Measurements from ENCODE around the gene CASK. TPM values are rescaled to one million over a fixed set of nuclear protein-coding genes. Genes with fewer than 3 reads are reported as not detected.

Gene CASK
- polyA plus RNA-seq, 1 donor from 2014 or later, result 58.3 TPM

DNA sequence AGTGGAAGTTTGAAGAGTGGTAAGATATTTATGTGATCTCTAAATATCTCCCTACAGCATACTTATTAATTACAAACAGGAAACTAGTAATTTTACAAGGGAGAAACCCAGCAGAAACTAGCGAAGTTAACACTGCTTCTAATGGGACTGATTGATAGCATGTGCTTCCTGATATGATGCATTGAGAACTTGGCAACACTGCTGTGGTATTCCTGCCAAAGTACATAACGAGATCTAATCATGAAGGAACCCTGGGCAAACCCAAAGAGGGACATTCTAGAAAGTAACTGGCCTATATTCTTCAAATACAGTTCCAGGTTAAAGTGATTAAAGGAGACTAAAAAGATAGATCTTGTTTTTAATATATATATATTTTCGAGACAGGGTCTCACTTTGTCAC, 239.2 kb downstream of the CASK start:
- TF ChIP-seq EP300 (conservative IDR thresholded peaks at IDR 0.05; ENCODE audit: poor library complexity, severe bottlenecking) (no peak), EZH2 (IDR thresholded peaks at IDR 0.05; ENCODE audit: borderline replicate concordance, insufficient read depth, low read length, poor library complexity, severe bottlenecking) (no peak), TAF1 (IDR thresholded peaks at IDR 0.05; ENCODE audit: low read depth) (no peak), RAD21 (conservative IDR thresholded peaks at IDR 0.05) (no peak), MXI1 (conservative IDR thresholded peaks at IDR 0.05; ENCODE audit: poor library complexity, severe bottlenecking) (no peak), POLR2AphosphoS5 (IDR thresholded peaks at IDR 0.05) (no peak), SMC3 (conservative IDR thresholded peaks at IDR 0.05; ENCODE audit: poor library complexity) (no peak)
- TF ChIP-seq, protein P1, sequence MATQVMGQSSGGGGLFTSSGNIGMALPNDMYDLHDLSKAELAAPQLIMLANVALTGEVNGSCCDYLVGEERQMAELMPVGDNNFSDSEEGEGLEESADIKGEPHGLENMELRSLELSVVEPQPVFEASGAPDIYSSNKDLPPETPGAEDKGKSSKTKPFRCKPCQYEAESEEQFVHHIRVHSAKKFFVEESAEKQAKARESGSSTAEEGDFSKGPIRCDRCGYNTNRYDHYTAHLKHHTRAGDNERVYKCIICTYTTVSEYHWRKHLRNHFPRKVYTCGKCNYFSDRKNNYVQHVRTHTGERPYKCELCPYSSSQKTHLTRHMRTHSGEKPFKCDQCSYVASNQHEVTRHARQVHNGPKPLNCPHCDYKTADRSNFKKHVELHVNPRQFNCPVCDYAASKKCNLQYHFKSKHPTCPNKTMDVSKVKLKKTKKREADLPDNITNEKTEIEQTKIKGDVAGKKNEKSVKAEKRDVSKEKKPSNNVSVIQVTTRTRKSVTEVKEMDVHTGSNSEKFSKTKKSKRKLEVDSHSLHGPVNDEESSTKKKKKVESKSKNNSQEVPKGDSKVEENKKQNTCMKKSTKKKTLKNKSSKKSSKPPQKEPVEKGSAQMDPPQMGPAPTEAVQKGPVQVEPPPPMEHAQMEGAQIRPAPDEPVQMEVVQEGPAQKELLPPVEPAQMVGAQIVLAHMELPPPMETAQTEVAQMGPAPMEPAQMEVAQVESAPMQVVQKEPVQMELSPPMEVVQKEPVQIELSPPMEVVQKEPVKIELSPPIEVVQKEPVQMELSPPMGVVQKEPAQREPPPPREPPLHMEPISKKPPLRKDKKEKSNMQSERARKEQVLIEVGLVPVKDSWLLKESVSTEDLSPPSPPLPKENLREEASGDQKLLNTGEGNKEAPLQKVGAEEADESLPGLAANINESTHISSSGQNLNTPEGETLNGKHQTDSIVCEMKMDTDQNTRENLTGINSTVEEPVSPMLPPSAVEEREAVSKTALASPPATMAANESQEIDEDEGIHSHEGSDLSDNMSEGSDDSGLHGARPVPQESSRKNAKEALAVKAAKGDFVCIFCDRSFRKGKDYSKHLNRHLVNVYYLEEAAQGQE (IDR thresholded peaks at IDR 0.05; ENCODE audit: borderline replicate concordance), result no peak
- TF ChIP-seq, protein P2, sequence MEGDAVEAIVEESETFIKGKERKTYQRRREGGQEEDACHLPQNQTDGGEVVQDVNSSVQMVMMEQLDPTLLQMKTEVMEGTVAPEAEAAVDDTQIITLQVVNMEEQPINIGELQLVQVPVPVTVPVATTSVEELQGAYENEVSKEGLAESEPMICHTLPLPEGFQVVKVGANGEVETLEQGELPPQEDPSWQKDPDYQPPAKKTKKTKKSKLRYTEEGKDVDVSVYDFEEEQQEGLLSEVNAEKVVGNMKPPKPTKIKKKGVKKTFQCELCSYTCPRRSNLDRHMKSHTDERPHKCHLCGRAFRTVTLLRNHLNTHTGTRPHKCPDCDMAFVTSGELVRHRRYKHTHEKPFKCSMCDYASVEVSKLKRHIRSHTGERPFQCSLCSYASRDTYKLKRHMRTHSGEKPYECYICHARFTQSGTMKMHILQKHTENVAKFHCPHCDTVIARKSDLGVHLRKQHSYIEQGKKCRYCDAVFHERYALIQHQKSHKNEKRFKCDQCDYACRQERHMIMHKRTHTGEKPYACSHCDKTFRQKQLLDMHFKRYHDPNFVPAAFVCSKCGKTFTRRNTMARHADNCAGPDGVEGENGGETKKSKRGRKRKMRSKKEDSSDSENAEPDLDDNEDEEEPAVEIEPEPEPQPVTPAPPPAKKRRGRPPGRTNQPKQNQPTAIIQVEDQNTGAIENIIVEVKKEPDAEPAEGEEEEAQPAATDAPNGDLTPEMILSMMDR (IDR thresholded peaks at IDR 0.05; ENCODE audit: poor library complexity, severe bottlenecking), result no peak
- Histone ChIP-seq H3K27me3 (ENCODE audit: insufficient read depth, low read depth, low read length) (no peaks in the 10 kb centered on the region), H3K4me2 (ENCODE audit: low read length) (no peak overlapping the region)

DNA sequence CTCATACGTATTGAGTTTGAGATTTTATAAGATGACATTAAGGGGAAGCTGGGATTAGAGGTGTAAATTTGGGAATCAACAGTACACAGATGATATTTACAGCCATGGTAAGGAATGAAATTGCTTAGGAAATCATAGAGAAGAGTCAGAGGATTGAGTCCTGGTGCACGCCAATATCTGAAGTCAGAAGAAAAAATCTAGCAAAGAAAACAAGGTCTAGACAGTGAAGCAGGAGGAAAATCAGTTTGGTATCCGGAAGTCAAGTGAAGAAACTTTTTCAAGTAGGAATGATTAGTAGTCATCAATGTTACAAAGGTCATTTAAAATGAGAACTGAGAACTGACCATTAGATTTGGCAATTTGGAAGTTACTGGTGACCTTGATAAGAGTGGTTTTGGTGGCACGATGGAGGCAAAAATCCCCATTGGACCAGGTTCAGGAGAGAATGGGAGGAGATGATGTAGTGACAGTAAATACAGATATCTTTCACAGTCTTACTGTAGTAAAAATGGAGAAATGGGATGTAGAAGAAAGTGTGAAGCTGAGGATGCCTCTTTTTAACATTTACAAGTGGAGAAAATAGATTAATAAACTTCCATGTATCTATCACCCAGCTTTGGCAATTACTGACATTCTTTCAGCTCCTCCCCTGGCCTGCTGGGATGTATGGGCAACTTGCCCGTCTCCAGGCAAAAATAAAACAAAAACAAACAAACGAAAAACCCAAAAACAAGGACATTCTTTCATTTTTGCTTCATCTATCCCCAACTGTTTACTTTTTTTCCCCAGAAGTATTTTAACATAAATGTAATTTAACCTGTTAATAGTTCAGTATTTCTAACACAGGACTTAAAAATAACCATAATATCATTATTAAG, 245.9 kb downstream of the CASK start:
- no peaks in the 10 kb centered on the region for H3K27me3 ChIP-seq (ENCODE audit: insufficient read depth, low read depth, low read length)
- no peak overlapping the region for H3K4me2 ChIP-seq (ENCODE audit: low read length)
- no peaks in the 10 kb centered on the region for H3K9me3 ChIP-seq (ENCODE audit: low read length)

More for the DNA sequence above, 239.2 kb downstream of the CASK start:
- H3K36me3 ChIP-seq (ENCODE audit: insufficient read depth, low read length), result no peaks in the 10 kb centered on the region
- H3K9ac ChIP-seq (ENCODE audit: low read length), result no peak overlapping the region
- no peak overlapping the region for H3K27ac ChIP-seq (ENCODE audit: low read length)
- no peak overlapping the region for H3K4me3 ChIP-seq (ENCODE audit: low read length)
- H3K9me3 ChIP-seq (ENCODE audit: low read length), result no peaks in the 10 kb centered on the region
- H3K9me2 ChIP-seq (ENCODE audit: insufficient read depth, low read length), result no peaks in the 10 kb centered on the region
- H3F3A ChIP-seq (ENCODE audit: insufficient read depth, low read length, poor library complexity, severe bottlenecking), result no peaks in the 10 kb centered on the region
- no peaks in the 10 kb centered on the region for H3K79me2 ChIP-seq (replicated peaks; ENCODE audit: insufficient read depth, low read length)
- no peaks in the 10 kb centered on the region for H4K20me1 ChIP-seq (ENCODE audit: insufficient read depth)
- no peak overlapping the region for H2AFZ ChIP-seq (ENCODE audit: low read depth, low read length)

More for the DNA sequence above, 245.9 kb downstream of the CASK start:
- Histone ChIP-seq H3K9me2 (ENCODE audit: insufficient read depth, low read length) (no peaks in the 10 kb centered on the region), H2AFZ (ENCODE audit: low read depth, low read length) (no peak overlapping the region), H3K4me3 (ENCODE audit: low read length) (no peak overlapping the region), H3F3A (ENCODE audit: insufficient read depth, low read length, poor library complexity, severe bottlenecking) (no peaks in the 10 kb centered on the region), H4K20me1 (ENCODE audit: insufficient read depth) (no peaks in the 10 kb centered on the region), H3K27ac (ENCODE audit: low read length) (no peak overlapping the region), H3K9ac (ENCODE audit: low read length) (no peak overlapping the region), H3K36me3 (ENCODE audit: insufficient read depth, low read length) (no peaks in the 10 kb centered on the region), H3K79me2 (replicated peaks; ENCODE audit: insufficient read depth, low read length) (no peaks in the 10 kb centered on the region)
- no peak for TF ChIP-seq SMC3 (conservative IDR thresholded peaks at IDR 0.05; ENCODE audit: poor library complexity)
- TF ChIP-seq RAD21 (conservative IDR thresholded peaks at IDR 0.05), result no peak
- TF ChIP-seq, protein P2 (IDR thresholded peaks at IDR 0.05; ENCODE audit: poor library complexity, severe bottlenecking), result no peak
- no peak for TF ChIP-seq MXI1 (conservative IDR thresholded peaks at IDR 0.05; ENCODE audit: poor library complexity, severe bottlenecking)
- TF ChIP-seq, protein P1 (IDR thresholded peaks at IDR 0.05; ENCODE audit: borderline replicate concordance), result no peak
- no peak for TF ChIP-seq POLR2AphosphoS5 (IDR thresholded peaks at IDR 0.05)
- TF ChIP-seq EZH2 (IDR thresholded peaks at IDR 0.05; ENCODE audit: borderline replicate concordance, insufficient read depth, low read length, poor library complexity, severe bottlenecking), result no peak
- no peak for TF ChIP-seq EP300 (conservative IDR thresholded peaks at IDR 0.05; ENCODE audit: poor library complexity, severe bottlenecking)
- TF ChIP-seq TAF1 (IDR thresholded peaks at IDR 0.05; ENCODE audit: low read depth), result no peak
